Keratinocyte (primary cell): ENCODE measurements around the gene NFE2L3.

Source experiments
- CTCF ChIP-seq, 3 experiments: IDR thresholded peaks in 1 of 3; conservative IDR thresholded peaks in 1 of 3; optimal IDR thresholded peaks in 1 of 3; 2 replicates in 2 of 3; 3 replicates in 1 of 3; pipeline versions ENCODE3 to v1.5.1; 2011; ENCODE audit warnings: low read length in 3 of 3, mild to moderate bottlenecking in 3 of 3, moderate library complexity in 2 of 3, control low read depth in 1 of 3, inconsistent platforms in 1 of 3; ENCODE audit not compliant: insufficient read depth in 2 of 3; ENCODE audit errors: extremely low read depth in 1 of 3
- EZH2 ChIP-seq: IDR thresholded peaks from one replicate; pipeline ENCODE4 v1.6.1; 2012; ENCODE audit warnings: inconsistent platforms, mild to moderate bottlenecking, low read length, moderate library complexity

- TF ChIP-seq CTCF (optimal IDR thresholded peaks at IDR 0.05 in 1 of 3, IDR thresholded peaks at IDR 0.05 in 1 of 3, conservative IDR thresholded peaks at IDR 0.05 in 1 of 3; ENCODE audit: extremely low read depth in 1 of 3, insufficient read depth in 2 of 3, low read length in 3 of 3) (no peak), EZH2 (no peak)
Measured at GRCh38 chr7:26191233-26191973, 39.4 kb downstream of the NFE2L3 start.
